A673 (cell line): Measurements from ENCODE around the gene ATF6. TPM values are rescaled to one million over a fixed set of nuclear protein-coding genes. Genes with fewer than 3 reads are reported as not detected.
"Not testable (repeated sequence)": the region's sequence is repeated elsewhere in the genome, so short reads cannot be mapped to it uniquely, and the experiment has no call there.

Source experiments
- BruUV-seq: library from RNA; stranded (reverse); fragments of 400-500 nt; replicated peaks from 2 replicates; lab custom pipeline; 2021; lab: Mats Ljungman, UMichigan
- CTCF ChIA-PET: fragments of 300-600 bp; sonication (Branson Sonifier 250); formaldehyde crosslinking; loops from one replicate; lab custom pipeline; 2022; ENCODE audit warnings: antibody characterized with exemption; lab: Charles Lee
- POLR2A ChIA-PET: fragments of 300-600 bp; sonication (Branson Sonifier 250); formaldehyde crosslinking; loops from one replicate; lab custom pipeline; 2022; ENCODE audit warnings: antibody characterized with exemption; ENCODE audit not compliant: low non-redundant PET; lab: Charles Lee
- DNase-seq: peaks from one replicate; pipeline ENCODE4 v3.0.0-alpha.2; 2015; ENCODE audit warnings: low spot score
- H3K27ac ChIP-seq: fragments of 200-600 bp; sonication (generic); 2 replicates; pipeline ENCODE4 v1.5.1; 2016; ENCODE audit warnings: mixed run types, low read depth, mild to moderate bottlenecking, mixed read lengths, antibody characterized with exemption, low read length; ENCODE audit not compliant: poor library complexity, severe bottlenecking
- H3K27me3 ChIP-seq: fragments of 200-600 bp; sonication (generic); replicated peaks from 2 replicates; pipeline ENCODE4 v1.6.1; 2017; ENCODE audit warnings: mixed run types, low read depth, mild to moderate bottlenecking, mixed read lengths, antibody characterized with exemption, low read length; ENCODE audit not compliant: insufficient read depth, poor library complexity
- H3K36me3 ChIP-seq: fragments of 200-600 bp; sonication (generic); 2 replicates; pipeline ENCODE4 v1.6.1; 2016; ENCODE audit warnings: mixed run types, mild to moderate bottlenecking, mixed read lengths, antibody characterized with exemption, low read length; ENCODE audit not compliant: insufficient read depth, poor library complexity, severe bottlenecking
- H3K4me1 ChIP-seq: fragments of 200-600 bp; sonication (generic); 2 replicates; pipeline ENCODE4 v1.6.1; 2017; ENCODE audit warnings: mixed run types, mild to moderate bottlenecking, mixed read lengths, antibody characterized with exemption, low read length; ENCODE audit not compliant: insufficient read depth, poor library complexity, severe bottlenecking
- H3K4me3 ChIP-seq: fragments of 200-600 bp; sonication (generic); 2 replicates; pipeline ENCODE4 v1.5.1; 2016; ENCODE audit warnings: low read depth, mixed run types, mild to moderate bottlenecking, mixed read lengths, low read length; ENCODE audit not compliant: poor library complexity, severe bottlenecking
- H3K9me3 ChIP-seq: fragments of 200-600 bp; sonication (generic); 2 replicates; pipeline ENCODE4 v1.6.1; 2016; ENCODE audit warnings: mixed run types, low read depth, mild to moderate bottlenecking, mixed read lengths, antibody characterized with exemption, low read length; ENCODE audit not compliant: poor library complexity, severe bottlenecking
- CTCF ChIP-seq: fragments of 300-800, 200-600 bp; sonication (generic); conservative IDR thresholded peaks from 2 replicates; pipeline ENCODE4 v1.5.1; 2017; ENCODE audit warnings: low read depth, mild to moderate bottlenecking, antibody characterized with exemption, low read length, moderate library complexity, mixed read lengths
- EZH2 ChIP-seq: fragments of 200-600 bp; sonication (generic); IDR thresholded peaks from 2 replicates; pipeline ENCODE4 v1.6.1; 2017; ENCODE audit warnings: borderline replicate concordance, low read depth, mild to moderate bottlenecking, mixed read lengths, antibody characterized with exemption, low read length; ENCODE audit not compliant: poor library complexity, severe bottlenecking
- intact Hi-C: fragments of 100-400 bp; cut with micrococcal nuclease; formaldehyde crosslinking; loops from one replicate; pipeline ENCODE4 v1.10.0; 2022; ENCODE audit not compliant: unreplicated experiment
- total RNA-seq: library from RNA; stranded (reverse); gene quantifications from 2 replicates; pipeline ENCODE4 v1.2.3, GENCODE V29; 2021

The ATF6 gene
- total RNA-seq, 1 experiment from 2014 or later = 21.8 TPM

- H3K4me3 ChIP-seq = no peak overlapping the region
- BruUV-seq = no TSS peak
- POLR2A ChIA-PET = no interaction called here
- no peak for DNase-seq
- TF ChIP-seq CTCF (no peak), EZH2 (no peak)
- CTCF ChIA-PET = interaction anchor here (0.7 kb wide), 1 partner anchor 197 kb away, joined by 4 read pairs; no protein-coding TSS in a partner anchor
- H3K36me3 ChIP-seq = no peaks in the 10 kb centered on the region
- H3K4me1 ChIP-seq = peaks cover 32% of the 10 kb centered on the region
- H3K27ac ChIP-seq = no peak overlapping the region
- H3K9me3 ChIP-seq = no peaks in the 10 kb centered on the region
- intact Hi-C loops = no loop called here
- no peaks in the 10 kb centered on the region for H3K27me3 ChIP-seq
These were observed 61.7 kb downstream of the ATF6 start for GRCh38 chr1:161827786-161828185.

GRCh38 chr1:161832299-161832907 lies 66.3 kb downstream of the ATF6 start:
- CTCF ChIA-PET, H3K9me3 ChIP-seq, H3K4me1 ChIP-seq, intact Hi-C loops, H3K27ac ChIP-seq, H3K4me3 ChIP-seq, BruUV-seq, H3K27me3 ChIP-seq, POLR2A ChIA-PET, DNase-seq, H3K36me3 ChIP-seq: not testable (repeated sequence)

GRCh38 chr1:161834967-161835550 lies 68.9 kb downstream of the ATF6 start:
- H3K4me1 ChIP-seq = no peaks in the 10 kb centered on the region
- ChIA-PET POLR2A (no interaction called here), CTCF (no interaction called here)
- DNase-seq = no peak
- no peak for TF ChIP-seq EZH2
- no peaks in the 10 kb centered on the region for H3K9me3 ChIP-seq
- no peak overlapping the region for H3K4me3 ChIP-seq
- intact Hi-C loops = no loop called here
- H3K36me3 ChIP-seq = no peaks in the 10 kb centered on the region
- BruUV-seq = no TSS peak
- no peak overlapping the region for H3K27ac ChIP-seq
- no peaks in the 10 kb centered on the region for H3K27me3 ChIP-seq

- TF ChIP-seq CTCF = no peak
- no peak for TF ChIP-seq EZH2
- ChIA-PET POLR2A (no interaction called here), CTCF (no interaction called here)
- Histone ChIP-seq H3K27ac (no peak overlapping the region), H3K27me3 (no peaks in the 10 kb centered on the region), H3K36me3 (no peaks in the 10 kb centered on the region), H3K9me3 (no peaks in the 10 kb centered on the region), H3K4me1 (peaks cover 9% of the 10 kb centered on the region), H3K4me3 (no peak overlapping the region)
- no peak for DNase-seq
- intact Hi-C loops = no loop called here
- BruUV-seq = no TSS peak
These were observed 69.9 kb downstream of the ATF6 start for GRCh38 chr1:161836018-161836417.
